GM12878 (cell line): ENCODE measurements around the gene INO80C. TPM values are rescaled to one million over a fixed set of nuclear protein-coding genes. Genes with fewer than 3 reads are reported as not detected.

Source experiments
- ATAC-seq: fragments of 200-7000 bp; cut with Tn5 transposase; 3 replicates; pipeline ENCODE4 v1.9.1; 2020; ENCODE audit warnings: mild to moderate bottlenecking, moderate library complexity
- BruUV-seq: library from RNA; stranded (reverse); fragments of 400-500 nt; replicated peaks from 2 replicates; lab custom pipeline; 2021; lab: Mats Ljungman, UMichigan
- CTCF ChIA-PET: fragments of 300-600 bp; sonication (Branson Sonifier 250); formaldehyde crosslinking; extraction: SDS; loops from one replicate; lab custom pipeline; 2021; ENCODE audit warnings: inconsistent platforms; lab: Yijun Ruan, JAX
- POLR2A ChIA-PET: fragments of 350-600 bp; formaldehyde crosslinking; extraction: SDS; loops from one replicate; lab custom pipeline; 2021; ENCODE audit warnings: inconsistent platforms; lab: Charles Lee
- RAD21 ChIA-PET: fragments of 300-600 bp; sonication (Branson Sonifier 250); formaldehyde crosslinking; loops from one replicate; lab custom pipeline; 2023; ENCODE audit warnings: antibody characterized with exemption; ENCODE audit not compliant: unreplicated experiment; lab: Charles Lee
- SMC1A ChIA-PET: fragments of 300-600 bp; sonication (Branson Sonifier 250); formaldehyde crosslinking; loops from one replicate; lab custom pipeline; 2023; ENCODE audit not compliant: unreplicated experiment, uncharacterized antibody; lab: Charles Lee
- DNase-seq: peaks from one replicate; pipeline ENCODE4 v3.0.0-alpha.2; 2011; ENCODE audit warnings: low read depth, low spot score
- FAIRE-seq: peaks from 3 replicates; lab custom pipeline; 2011; peaks lifted over from hg19 to GRCh38; lab: Jason Lieb, UNC
- H2AFZ ChIP-seq: 2 replicates; pipeline ENCODE4 v1.6.0; 2011; ENCODE audit warnings: low read depth, low read length, control low read depth; ENCODE audit not compliant: control insufficient read depth
- H3K27ac ChIP-seq: 2 replicates; pipeline ENCODE4 v1.5.1; 2011; ENCODE audit warnings: control low read depth; ENCODE audit not compliant: control insufficient read depth, insufficient read depth
- H3K27me3 ChIP-seq, 2 experiments: replicated peaks in 1 of 2; 2 replicates each; pipeline versions ENCODE4 v1.6.0 to v1.6.1; 2011; ENCODE audit warnings: low read length in 1 of 2; ENCODE audit not compliant: control insufficient read depth in 2 of 2, insufficient read depth in 2 of 2
- H3K36me3 ChIP-seq, 2 experiments: 2 replicates each; pipeline ENCODE4 v1.5.1; 2011; ENCODE audit warnings: low read length in 1 of 2; ENCODE audit not compliant: control insufficient read depth in 2 of 2, insufficient read depth in 2 of 2
- H3K4me1 ChIP-seq: 2 replicates; pipeline ENCODE4 v1.6.1; 2011; ENCODE audit warnings: mild to moderate bottlenecking, low read length, moderate library complexity, mixed read lengths; ENCODE audit not compliant: control insufficient read depth, insufficient read depth
- H3K4me2 ChIP-seq: 2 replicates; pipeline ENCODE4 v1.6.0; 2011; ENCODE audit warnings: control low read depth; ENCODE audit not compliant: control insufficient read depth, insufficient read depth
- H3K4me3 ChIP-seq: fragments of 200-600 bp; sonication (generic); 2 replicates; pipeline ENCODE4 v1.5.1; 2016
- H3K79me2 ChIP-seq: 2 replicates; pipeline ENCODE4 v1.6.0; 2011; ENCODE audit warnings: low read length; ENCODE audit not compliant: control insufficient read depth, insufficient read depth
- H3K9ac ChIP-seq: 2 replicates; pipeline ENCODE4 v1.8.0; 2011; ENCODE audit warnings: low read length, control low read depth, mixed read lengths; ENCODE audit not compliant: control insufficient read depth, insufficient read depth
- H3K9me3 ChIP-seq: replicated peaks from 3 replicates; pipeline ENCODE4 v1.5.1; 2011; ENCODE audit warnings: mild to moderate bottlenecking, low read length; ENCODE audit not compliant: control insufficient read depth, insufficient read depth
- H4K20me1 ChIP-seq: 2 replicates; pipeline ENCODE4 v1.6.0; 2011; ENCODE audit not compliant: control insufficient read depth, insufficient read depth
- CREB1 ChIP-seq: IDR thresholded peaks from 2 replicates; pipeline ENCODE4 v1.6.1; 2012; ENCODE audit warnings: low read depth, mild to moderate bottlenecking, inconsistent platforms
- HCFC1 ChIP-seq: fragments of 150-350 bp; IDR thresholded peaks from 2 replicates; pipeline ENCODE4 v1.6.1; 2014; ENCODE audit warnings: low read length
- HDGF ChIP-seq: fragments of 450-650 bp; IDR thresholded peaks from 2 replicates; pipeline ENCODE4 v1.6.1; 2016; ENCODE audit warnings: antibody characterized with exemption
- MYC ChIP-seq: IDR thresholded peaks from 2 replicates; pipeline ENCODE4 v1.6.1; 2011; ENCODE audit warnings: mild to moderate bottlenecking, low read length, moderate library complexity, inconsistent platforms; ENCODE audit not compliant: insufficient read depth, insufficient replicate concordance, insufficient read length, severe bottlenecking
- STAT1 ChIP-seq: fragments of 450-650 bp; conservative IDR thresholded peaks from 2 replicates; pipeline ENCODE4 v1.6.1; 2014; ENCODE audit warnings: antibody characterized with exemption, mild to moderate bottlenecking
- ZBTB33 ChIP-seq: fragments of 450-650 bp; IDR thresholded peaks from 2 replicates; pipeline ENCODE4 v1.6.1; 2017; ENCODE audit warnings: mild to moderate bottlenecking
- ZBTB40 ChIP-seq: fragments of 450-650 bp; IDR thresholded peaks from 2 replicates; pipeline ENCODE4 v1.6.1; 2016; ENCODE audit warnings: mild to moderate bottlenecking, moderate library complexity, borderline replicate concordance
- WGBS: methylation state at CpG from one replicate; pipeline ENCODE4 v1.1.6; 2016; ENCODE audit warnings: low lambda C conversion rate; ENCODE audit not compliant: insufficient replicate concordance, insufficient coverage; ENCODE audit errors: missing lambda C conversion rate; 5-methylcytosine and 5-hydroxymethylcytosine counted together
- in situ Hi-C: fragments of 300-500 bp; cut with MboI; formaldehyde crosslinking; loops from 9 replicates; pipeline ENCODE4 v1.14.3; 2018; ENCODE audit warnings: mixed read lengths
- intact Hi-C: fragments of 100-400 bp; cut with micrococcal nuclease; formaldehyde crosslinking; loops from one replicate; pipeline ENCODE4 v1.14.2; 2022; ENCODE audit not compliant: unreplicated experiment
- polyA plus RNA-seq, 11 experiments: library from polyadenylated mRNA; depleted of rRNA in 4 of 11; unstranded in 6 of 11; stranded (reverse) in 5 of 11; fragments of >200 nt; fragmentation: Nextera tagmentation in 4 of 11; fragmentation: Illumina TruSeq in 1 of 11; extraction: Ambion mirVana in 4 of 11; extraction: Trizol in 1 of 11; gene quantifications; 1 replicate in 1 of 11; 2 replicates in 10 of 11; pipeline versions ENCODE4 v1.2.1 to v1.2.3, GENCODE V29; 2011 to 2016; ENCODE audit warnings: inconsistent platforms in 2 of 11, missing spikeins in 2 of 11, low read depth in 1 of 11
- total RNA-seq, 4 experiments: library from RNA; depleted of rRNA in 3 of 4; stranded (reverse); fragments of >200 nt in 3 of 4; fragmentation: Illumina TruSeq in 1 of 4; extraction: Trizol in 1 of 4; gene quantifications; 2 replicates each; pipeline versions ENCODE4 v1.2.1 to v1.2.3, GENCODE V29; 2013 to 2021
- TF ChIP-seq, protein P1 (sequence below): fragments of 450-650 bp; formaldehyde crosslinking; IDR thresholded peaks from 2 replicates; pipeline ENCODE4 v1.4.0; 2022; ENCODE audit warnings: mild to moderate bottlenecking, moderate library complexity

The INO80C gene
- total and polyA plus RNA-seq, 10 of the 15 experiments (the other 5 are each of a cell fraction or from before 2014, with no cell fraction given) = 9.9 to 43.2 (median 30.1) TPM

GRCh38 chr18:35495536-35496314 lies 2.0 kb downstream of the INO80C start:
- 95% methylated on average over 7 of the region's 7 CpGs for WGBS
- H3K79me2 ChIP-seq = peaks cover 11% of the 10 kb centered on the region
- H3K4me1 ChIP-seq = no peaks in the 10 kb centered on the region; the same call in 1 of the 2 replicates
- H3K9me3 ChIP-seq = no peaks in the 10 kb centered on the region
- no peak overlapping the region for H3K27ac ChIP-seq
- no peaks in the 10 kb centered on the region for H3K27me3 ChIP-seq
- SMC1A ChIA-PET = interaction anchor here (0.5 to 9.7 kb wide), 23 partner anchors 9 to 256 kb away, joined by 3 to 122 read pairs (median 4); no protein-coding TSS in a partner anchor
- H3K4me2 ChIP-seq = peak overlapping the region; percentile 85
- ATAC-seq (no peak), FAIRE-seq (no peak), DNase-seq (no peak)
- intact Hi-C loops = loop anchor here (2.0 to 5.0 kb wide), 5 partner anchors 81 to 477 kb away; partner anchors contain the start of genes RMP24 and ZNF24
- no peaks in the 10 kb centered on the region for H3K36me3 ChIP-seq
- RAD21 ChIA-PET = interaction anchor here (1.0 to 6.0 kb wide), 9 partner anchors 13 to 121 kb away, joined by 3 to 57 read pairs (median 7); no protein-coding TSS in a partner anchor
- in situ Hi-C loops = no loop called here
- no peaks in the 10 kb centered on the region for H4K20me1 ChIP-seq
- no peak overlapping the region for H3K9ac ChIP-seq
- H3K4me3 ChIP-seq = peak overlapping the region; percentile 80
- CTCF ChIA-PET = interaction anchor here (1.0 to 4.8 kb wide), 8 partner anchors 16 to 109 kb away, joined by 3 to 21 read pairs (median 6); no protein-coding TSS in a partner anchor
- no peak overlapping the region for H2AFZ ChIP-seq
- TF ChIP-seq ZBTB40 (no peak), CREB1 (no peak), HCFC1 (no peak), STAT1 (no peak), HDGF (no peak), MYC (no peak), ZBTB33 (no peak)
- TF ChIP-seq, protein P1, sequence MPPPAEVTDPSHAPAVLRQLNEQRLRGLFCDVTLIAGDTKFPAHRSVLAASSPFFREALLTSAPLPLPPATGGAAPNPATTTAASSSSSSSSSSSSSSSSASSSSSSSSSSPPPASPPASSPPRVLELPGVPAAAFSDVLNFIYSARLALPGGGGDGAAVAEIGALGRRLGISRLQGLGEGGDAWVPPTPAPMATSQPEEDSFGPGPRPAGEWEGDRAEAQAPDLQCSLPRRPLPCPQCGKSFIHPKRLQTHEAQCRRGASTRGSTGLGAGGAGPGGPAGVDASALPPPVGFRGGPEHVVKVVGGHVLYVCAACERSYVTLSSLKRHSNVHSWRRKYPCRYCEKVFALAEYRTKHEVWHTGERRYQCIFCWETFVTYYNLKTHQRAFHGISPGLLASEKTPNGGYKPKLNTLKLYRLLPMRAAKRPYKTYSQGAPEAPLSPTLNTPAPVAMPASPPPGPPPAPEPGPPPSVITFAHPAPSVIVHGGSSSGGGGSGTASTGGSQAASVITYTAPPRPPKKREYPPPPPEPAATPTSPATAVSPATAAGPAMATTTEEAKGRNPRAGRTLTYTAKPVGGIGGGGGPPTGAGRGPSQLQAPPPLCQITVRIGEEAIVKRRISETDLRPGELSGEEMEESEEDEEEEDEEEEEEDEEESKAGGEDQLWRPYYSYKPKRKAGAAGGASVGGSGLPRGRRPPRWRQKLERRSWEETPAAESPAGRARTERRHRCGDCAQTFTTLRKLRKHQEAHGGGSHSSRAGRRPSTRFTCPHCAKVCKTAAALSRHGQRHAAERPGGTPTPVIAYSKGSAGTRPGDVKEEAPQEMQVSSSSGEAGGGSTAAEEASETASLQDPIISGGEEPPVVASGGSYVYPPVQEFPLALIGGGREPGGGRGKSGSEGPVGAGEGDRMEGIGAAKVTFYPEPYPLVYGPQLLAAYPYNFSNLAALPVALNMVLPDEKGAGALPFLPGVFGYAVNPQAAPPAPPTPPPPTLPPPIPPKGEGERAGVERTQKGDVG = no peak
- BruUV-seq = no TSS peak
- POLR2A ChIA-PET = interaction anchor here (0.5 to 9.7 kb wide), 8 partner anchors 8 to 235 kb away, joined by 3 to 106 read pairs (median 12); no protein-coding TSS in a partner anchor
